HepG2 (cell line): Measurements from ENCODE around the gene PROC. TPM values are rescaled to one million over a fixed set of nuclear protein-coding genes. Genes with fewer than 3 reads are reported as not detected.
A peak's percentile ranks its signal among the peaks of the same experiment; 100 is the strongest.

Experiments used
- ATAC-seq: fragments of 200-7000 bp; cut with Tn5 transposase; 3 replicates; pipeline ENCODE4 v1.9.1; 2020; ENCODE audit warnings: mild to moderate bottlenecking, moderate library complexity
- BruUV-seq: library from RNA; stranded (reverse); fragments of 400-500 nt; replicated peaks from 2 replicates; lab custom pipeline; 2021; lab: Mats Ljungman, UMichigan
- CTCF ChIA-PET: fragments of 300-600 bp; formaldehyde crosslinking; extraction: SDS; loops from one replicate; lab custom pipeline; 2021; ENCODE audit warnings: low total read pairs, inconsistent platforms, low intra/inter-chr PET ratio; lab: Yijun Ruan, JAX
- POLR2A ChIA-PET: fragments of 350-600 bp; sonication (Branson Sonifier 250); formaldehyde crosslinking; loops from one replicate; lab custom pipeline; 2020; ENCODE audit warnings: antibody characterized with exemption, inconsistent platforms; lab: Yijun Ruan, JAX
- DNase-seq: peaks from one replicate; pipeline ENCODE4 v3.0.0-alpha.2; 2015; ENCODE audit warnings: low spot score
- FAIRE-seq: peaks from 3 replicates; lab custom pipeline; 2011; peaks lifted over from hg19 to GRCh38; lab: Jason Lieb, UNC
- H2AFZ ChIP-seq: one replicate; pipeline ENCODE4 v1.6.1; 2011; ENCODE audit warnings: low read length, inconsistent platforms
- H3K27ac ChIP-seq: fragments of 300-600 bp; 3 replicates; pipeline ENCODE4 v1.8.0; 2011; ENCODE audit warnings: mixed run types, mild to moderate bottlenecking, mixed read lengths, low read length, inconsistent platforms; ENCODE audit not compliant: insufficient read depth; ENCODE audit errors: extremely low read length
- H3K27me3 ChIP-seq, 2 experiments: fragments of 200-600 bp in 1 of 2; 2 replicates in 1 of 2; 3 replicates in 1 of 2; pipeline versions ENCODE4 v1.6.0 to v1.8.0; 2011; ENCODE audit warnings: low read length in 2 of 2, mild to moderate bottlenecking in 2 of 2, moderate library complexity in 2 of 2, inconsistent platforms in 1 of 2; ENCODE audit not compliant: insufficient read depth in 2 of 2, control insufficient read depth in 1 of 2
- H3K36me3 ChIP-seq, 2 experiments: fragments of 200-600 bp in 1 of 2; replicated peaks in 1 of 2; 2 replicates in 1 of 2; 3 replicates in 1 of 2; pipeline versions ENCODE4 v1.5.1 to v1.8.0; 2011; ENCODE audit warnings: low read length in 2 of 2, inconsistent platforms in 1 of 2; ENCODE audit not compliant: insufficient read depth in 2 of 2, control insufficient read depth in 1 of 2
- H3K4me1 ChIP-seq: 2 replicates; pipeline ENCODE4 v1.5.1; 2012; ENCODE audit warnings: low read length, inconsistent platforms; ENCODE audit not compliant: insufficient read depth
- H3K4me2 ChIP-seq: 2 replicates; pipeline ENCODE4 v1.6.0; 2011; ENCODE audit warnings: low read depth, low read length, inconsistent platforms
- H3K4me3 ChIP-seq, 3 experiments: fragments of 200-600 bp in 1 of 3; sonication (generic), shearing (Covaris generic) in 1 of 3; replicated peaks in 1 of 3; 2 replicates each; pipeline ENCODE4 v1.5.1; 2011 to 2016; ENCODE audit warnings: low read length in 3 of 3, inconsistent platforms in 2 of 3, low read depth in 2 of 3, mild to moderate bottlenecking in 2 of 3, control low read depth in 1 of 3, mixed read lengths in 1 of 3; ENCODE audit not compliant: insufficient read depth in 1 of 3
- H3K79me2 ChIP-seq: one replicate; pipeline ENCODE4 v1.6.1; 2011; ENCODE audit warnings: low read length, inconsistent platforms; ENCODE audit not compliant: insufficient read depth
- H3K9ac ChIP-seq: 2 replicates; pipeline ENCODE4 v1.6.0; 2011; ENCODE audit warnings: mild to moderate bottlenecking, low read depth, low read length, inconsistent platforms; ENCODE audit not compliant: insufficient read depth
- H3K9me3 ChIP-seq: 2 replicates; pipeline ENCODE4 v1.5.1; 2012; ENCODE audit warnings: mild to moderate bottlenecking, low read length
- H4K20me1 ChIP-seq: 2 replicates; pipeline ENCODE4 v1.6.0; 2011; ENCODE audit warnings: inconsistent platforms, mild to moderate bottlenecking, low read length, moderate library complexity; ENCODE audit not compliant: insufficient read depth
- CENPBD1 ChIP-seq: sonication (generic); formaldehyde crosslinking; IDR thresholded peaks from 2 replicates; pipeline ENCODE4 v1.8.0; 2022; ENCODE audit warnings: missing genetic modification reagents, low read depth, mild to moderate bottlenecking, borderline replicate concordance
- DNMT3B ChIP-seq: conservative IDR thresholded peaks from 2 replicates; pipeline ENCODE4 v1.6.1; 2016; ENCODE audit warnings: missing biosample characterization, control low read depth
- KDM4B ChIP-seq: sonication (generic); formaldehyde crosslinking; IDR thresholded peaks from 2 replicates; pipeline ENCODE4 v1.4.0; 2020; ENCODE audit warnings: missing genetic modification reagents
- MYNN ChIP-seq: sonication (generic); formaldehyde crosslinking; IDR thresholded peaks from 2 replicates; pipeline ENCODE4 v1.4.0; 2020; ENCODE audit warnings: mild to moderate bottlenecking, low read depth, missing genetic modification reagents
- SCMH1 ChIP-seq: sonication (generic); formaldehyde crosslinking; IDR thresholded peaks from 2 replicates; pipeline ENCODE4 v1.9.0; 2021; ENCODE audit warnings: missing genetic modification reagents, mild to moderate bottlenecking, borderline replicate concordance
- USF2 ChIP-seq, 2 experiments: sonication (generic) in 1 of 2; formaldehyde crosslinking in 1 of 2; IDR thresholded peaks; 2 replicates each; pipeline versions ENCODE4 v1.5.1 to v1.6.1; 2011 to 2020; ENCODE audit warnings: borderline replicate concordance in 1 of 2, low read depth in 1 of 2, low read length in 1 of 2, mild to moderate bottlenecking in 1 of 2, missing genetic modification reagents in 1 of 2, moderate library complexity in 1 of 2
- ZFP91 ChIP-seq: sonication (generic); formaldehyde crosslinking; IDR thresholded peaks from 2 replicates; pipeline ENCODE4 v1.9.0; 2022; ENCODE audit warnings: missing genetic modification reagents, mild to moderate bottlenecking, borderline replicate concordance
- ZHX1 ChIP-seq: sonication (generic); formaldehyde crosslinking; IDR thresholded peaks from 2 replicates; pipeline ENCODE4 v1.8.1; 2022; ENCODE audit warnings: low read depth, mild to moderate bottlenecking, missing genetic modification reagents
- ZNF597 ChIP-seq: sonication (generic); formaldehyde crosslinking; IDR thresholded peaks from 2 replicates; pipeline ENCODE4 v1.5.0; 2020; ENCODE audit warnings: missing genetic modification reagents
- ZNF674 ChIP-seq: sonication (generic); formaldehyde crosslinking; IDR thresholded peaks from 2 replicates; pipeline ENCODE4 v1.5.0; 2020; ENCODE audit warnings: low read depth, mild to moderate bottlenecking, missing genetic modification reagents
- ZSCAN31 ChIP-seq: sonication (generic); formaldehyde crosslinking; IDR thresholded peaks from 2 replicates; pipeline ENCODE4 v1.5.0; 2020; ENCODE audit warnings: low read depth, mild to moderate bottlenecking, missing genetic modification reagents
- ZZZ3 ChIP-seq: sonication (generic); formaldehyde crosslinking; IDR thresholded peaks from 2 replicates; pipeline ENCODE4 v1.4.0; 2020; ENCODE audit warnings: missing genetic modification reagents, mild to moderate bottlenecking, borderline replicate concordance
- WGBS: methylation state at CpG from one replicate; pipeline ENCODE4 v1.1.6; 2017; ENCODE audit warnings: low lambda C conversion rate; 5-methylcytosine and 5-hydroxymethylcytosine counted together
- in situ Hi-C: cut with HindIII; loops from 2 replicates; pipeline ENCODE4 v1.10.0; 2017; ENCODE audit warnings: low pct_unique_long_range_greater_than_20kb; ENCODE audit not compliant: extremely low pct_ligation_motif_present
- intact Hi-C: fragments of 100-400 bp; cut with micrococcal nuclease; formaldehyde crosslinking; loops from one replicate; pipeline ENCODE4 v1.10.0; 2022; ENCODE audit not compliant: unreplicated experiment
- polyA plus RNA-seq, 8 experiments: library from polyadenylated mRNA; depleted of rRNA in 3 of 8; stranded (reverse) in 7 of 8; unstranded in 1 of 8; fragments of >200 nt; fragmentation: Illumina TruSeq in 4 of 8; extraction: Trizol in 4 of 8; gene quantifications; 2 replicates each; pipeline versions ENCODE4 v1.2.1 to v1.2.3, GENCODE V29; 2011 to 2016; ENCODE audit warnings: low read depth in 4 of 8, missing spikeins in 1 of 8, mixed read lengths in 1 of 8; ENCODE audit not compliant: insufficient read depth in 1 of 8
- total RNA-seq, 5 experiments: library from RNA; depleted of rRNA; stranded (reverse); fragments of >200 nt; fragmentation: Illumina TruSeq; extraction: Trizol; gene quantifications; 2 replicates each; pipeline ENCODE4 v1.2.3, GENCODE V29; 2016; ENCODE audit warnings: low read depth in 1 of 5

PROC gene
- total and polyA plus RNA-seq, 2 of the 13 experiments (the other 11 are each of a cell fraction or from before 2014, with no cell fraction given): 134 to 185 TPM

- H3K79me2 ChIP-seq: peaks cover 55% of the 10 kb centered on the region
- peaks cover 2 to 7% of the 10 kb centered on the region in 2 experiments; a peak in 2 of 5 replicates for H3K36me3 ChIP-seq
- in situ Hi-C loops: no loop called here
- peak overlapping the region; percentile 84 for H3K4me2 ChIP-seq
- DNase-seq: peak; percentile 91
- ChIA-PET CTCF (no interaction called here), POLR2A (interaction anchor here (0.6 to 3.7 kb wide), 19 partner anchors 9 to 348 kb away, joined by 3 to 33 read pairs (median 4); partner anchors contain the start of genes ERCC3, IWS1 and PROC)
- no peaks in the 10 kb centered on the region; a peak in 1 of 5 replicates for H3K27me3 ChIP-seq
- no peaks in the 10 kb centered on the region for H3K9me3 ChIP-seq
- intact Hi-C loops: loop anchor here (1.0 to 2.0 kb wide), 3 partner anchors 22 to 66 kb away; no protein-coding TSS in a partner anchor
- WGBS: 2% methylated on average over 28 of the region's 58 CpGs
- peak overlapping the region; percentile 99 for H3K27ac ChIP-seq
- H3K9ac ChIP-seq: peak overlapping the region; percentile 100
- peaks cover 53% of the 10 kb centered on the region for H3K4me1 ChIP-seq
- H4K20me1 ChIP-seq: peaks cover 22% of the 10 kb centered on the region
- H3K4me3 ChIP-seq: peak overlapping the region; percentile 87 to 95 (median 94)
- ATAC-seq: peak; percentile 91
- BruUV-seq: TSS peak; percentile 60
- no peak for FAIRE-seq
- H2AFZ ChIP-seq: no peak overlapping the region
- no peak for TF ChIP-seq MYNN
- TF ChIP-seq KDM4B (CRISPR knock-in tag): no peak; the same call in 1 of the 2 replicates
- no peak; the same call in 1 of the 2 replicates for TF ChIP-seq CENPBD1 (CRISPR knock-in tag)
- 0 out of 2 replicates have a peak, but pooled peaks have one; percentile 52 for TF ChIP-seq DNMT3B
- no peak for TF ChIP-seq ZNF674 (CRISPR knock-in tag)
- TF ChIP-seq ZZZ3 (CRISPR knock-in tag): no peak
- TF ChIP-seq ZSCAN31: no peak
- TF ChIP-seq ZFP91 (CRISPR knock-in tag): no peak; the same call in 1 of the 2 replicates
- no peak for TF ChIP-seq USF2 (IDR thresholded peaks at IDR 0.05; ENCODE audit: low read depth, low read length)
- no peak for TF ChIP-seq USF2 (CRISPR knock-in tag; IDR thresholded peaks at IDR 0.05; ENCODE audit: borderline replicate concordance)
- no peak for TF ChIP-seq ZHX1
- TF ChIP-seq SCMH1 (CRISPR knock-in tag): no peak
- no peak for TF ChIP-seq ZNF597 (CRISPR knock-in tag)
Observed at GRCh38 chr2:127386764-127387654, 31.2 kb upstream of the PROC start.
